HEK293T (cell line): ENCODE results near the gene STOML1.

Source experiments
- ARNT ChIP-seq: fragments of 450-650 bp; IDR thresholded peaks from 2 replicates; pipeline ENCODE4 v1.6.1; 2017; ENCODE audit warnings: mild to moderate bottlenecking
- BHLHE40 ChIP-seq: fragments of 450-650 bp; IDR thresholded peaks from 2 replicates; pipeline ENCODE4 v1.6.1; 2016; ENCODE audit warnings: mild to moderate bottlenecking, moderate library complexity, borderline replicate concordance
- CTBP1 ChIP-seq: fragments of 450-650 bp; IDR thresholded peaks from 2 replicates; pipeline ENCODE4 v1.6.1; 2016; ENCODE audit warnings: borderline replicate concordance
- ELF4 ChIP-seq: fragments of 450-650 bp; IDR thresholded peaks from 2 replicates; pipeline ENCODE4 v1.6.1; 2017; ENCODE audit warnings: antibody characterized with exemption
- FOXA1 ChIP-seq: fragments of 450-650 bp; IDR thresholded peaks from 2 replicates; pipeline ENCODE4 v1.6.1; 2016; ENCODE audit warnings: mild to moderate bottlenecking
- FOXK2 ChIP-seq: fragments of 450-650 bp; IDR thresholded peaks from 2 replicates; pipeline ENCODE4 v1.6.1; 2016; ENCODE audit warnings: mild to moderate bottlenecking
- FOXM1 ChIP-seq: fragments of 450-650 bp; IDR thresholded peaks from 2 replicates; pipeline ENCODE4 v1.6.1; 2017; ENCODE audit warnings: mild to moderate bottlenecking, borderline replicate concordance
- HDGF ChIP-seq: fragments of 450-650 bp; IDR thresholded peaks from 2 replicates; pipeline ENCODE4 v1.6.1; 2017; ENCODE audit warnings: antibody characterized with exemption, borderline replicate concordance
- L3MBTL2 ChIP-seq: fragments of 450-650 bp; conservative IDR thresholded peaks from 2 replicates; pipeline ENCODE4 v1.6.1; 2016; ENCODE audit warnings: mild to moderate bottlenecking
- NFRKB ChIP-seq: fragments of 450-650 bp; IDR thresholded peaks from 2 replicates; pipeline ENCODE4 v1.6.1; 2016; ENCODE audit warnings: mild to moderate bottlenecking, moderate library complexity
- SP1 ChIP-seq: fragments of 450-650 bp; IDR thresholded peaks from 2 replicates; pipeline ENCODE4 v1.6.1; 2017
- SUZ12 ChIP-seq: fragments of 450-650 bp; IDR thresholded peaks from 2 replicates; pipeline ENCODE4 v1.6.1; 2016; ENCODE audit warnings: mild to moderate bottlenecking
- TARDBP ChIP-seq: fragments of 450-650 bp; IDR thresholded peaks from 2 replicates; pipeline ENCODE4 v1.6.1; 2016
- ZNF384 ChIP-seq: fragments of 450-650 bp; IDR thresholded peaks from 2 replicates; pipeline ENCODE4 v1.6.1; 2016

DNA sequence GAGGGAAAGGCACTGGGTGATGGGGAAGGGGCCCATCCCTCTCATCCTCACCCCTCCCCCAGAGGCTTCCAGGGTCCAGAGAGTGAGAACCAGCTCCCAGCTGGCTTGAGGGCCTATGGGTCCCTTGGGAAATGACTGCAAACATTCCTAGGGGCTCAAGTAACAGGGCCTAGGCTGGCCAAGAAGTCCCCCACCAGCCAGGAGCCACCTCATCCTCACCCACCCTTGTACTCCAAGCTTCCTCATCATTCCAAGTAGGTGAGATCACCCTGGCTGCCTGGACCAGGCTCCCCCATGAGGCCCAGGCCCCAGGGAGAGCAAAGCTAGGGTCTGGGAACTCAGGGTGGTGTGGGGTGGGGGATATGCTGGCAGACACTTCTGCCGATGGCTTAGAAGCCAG lies 51.1 kb downstream of the STOML1 start:
- TF ChIP-seq FOXK2, result no peak
- no peak for TF ChIP-seq BHLHE40
- TF ChIP-seq FOXA1, result no peak
- TF ChIP-seq ELF4, result no peak
- TF ChIP-seq HDGF, result no peak
- no peak for TF ChIP-seq SUZ12
- TF ChIP-seq FOXM1, result no peak
- no peak for TF ChIP-seq L3MBTL2
- TF ChIP-seq NFRKB, result no peak
- TF ChIP-seq SP1, result no peak
- TF ChIP-seq CTBP1, result no peak
- no peak for TF ChIP-seq ZNF384
- no peak for TF ChIP-seq ARNT
- TF ChIP-seq TARDBP, result no peak
